GM18873 (cell line): ENCODE results near the gene ACER3.
"Not testable (repeated sequence)": the region's sequence is repeated elsewhere in the genome, so short reads cannot be mapped to it uniquely, and the experiment has no call there.

Source experiments
- ATAC-seq: cut with Tn5 transposase; IDR thresholded peaks from one replicate; pipeline ENCODE4 v1.9.1; 2021; ENCODE audit warnings: mild to moderate bottlenecking, moderate library complexity, moderate number of reproducible peaks; ENCODE audit not compliant: unreplicated experiment, low FRiP score

The ACER3 gene

DNA sequence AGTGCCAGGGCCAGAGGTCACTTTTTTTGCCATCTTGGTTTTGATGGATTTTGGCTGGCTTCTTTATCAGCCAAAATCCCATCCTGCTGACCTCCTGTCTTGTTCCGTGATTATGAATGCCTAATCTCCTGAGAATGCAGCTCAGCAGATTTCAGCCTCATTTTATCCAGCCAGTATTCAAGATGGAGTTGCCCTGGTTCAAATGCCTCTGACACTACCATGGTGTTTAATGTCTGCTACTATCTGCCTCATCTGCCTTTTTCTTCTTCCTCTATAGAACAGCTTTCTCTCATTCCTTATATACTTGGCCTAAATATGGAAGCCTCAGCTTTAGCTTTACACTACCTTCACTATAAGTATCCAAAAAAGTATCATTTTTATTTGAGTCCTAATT, 50.7 kb downstream of the ACER3 start:
- no peak for ATAC-seq

DNA sequence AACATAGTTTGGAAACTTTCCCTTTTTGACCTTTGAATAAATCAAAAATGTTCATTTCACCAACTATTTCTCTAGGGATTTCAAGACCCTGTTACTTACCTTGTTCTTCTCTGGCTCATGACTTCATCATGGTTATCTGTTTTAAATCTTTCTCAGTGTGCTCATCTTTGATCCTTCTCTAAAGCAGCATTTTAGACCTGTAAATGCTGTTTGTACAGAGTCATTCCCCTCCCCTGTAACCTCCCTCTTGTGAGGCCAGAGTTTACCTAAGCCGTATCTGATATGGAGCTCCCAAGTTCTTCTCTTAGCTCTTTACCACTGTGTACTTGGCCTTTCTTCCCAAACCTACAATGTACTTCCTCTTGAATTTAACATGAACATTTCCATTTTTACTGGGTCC, 56.0 kb downstream of the ACER3 start:
- no peak for ATAC-seq

DNA sequence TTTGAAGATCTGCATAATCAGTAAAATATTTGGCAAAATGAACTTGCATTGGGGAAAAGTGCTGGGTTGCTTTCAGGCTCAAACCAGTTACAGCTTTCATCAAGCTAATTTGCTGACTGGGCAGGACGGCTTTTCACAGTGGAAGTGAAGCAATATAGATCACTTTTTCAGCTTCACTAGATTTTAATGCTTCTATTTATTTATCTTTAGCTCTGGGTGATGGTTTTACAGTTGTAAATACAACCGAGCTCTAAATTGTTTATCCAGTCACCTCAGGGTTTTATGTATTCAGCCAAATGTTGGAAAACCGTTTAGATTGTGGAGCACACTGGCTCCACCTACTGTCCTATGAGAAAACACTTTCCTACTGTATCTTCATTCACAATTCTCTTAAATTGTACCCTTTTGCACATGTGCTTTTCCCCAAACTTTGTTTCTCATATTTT, 58.2 kb downstream of the ACER3 start:
- no peak for ATAC-seq

DNA sequence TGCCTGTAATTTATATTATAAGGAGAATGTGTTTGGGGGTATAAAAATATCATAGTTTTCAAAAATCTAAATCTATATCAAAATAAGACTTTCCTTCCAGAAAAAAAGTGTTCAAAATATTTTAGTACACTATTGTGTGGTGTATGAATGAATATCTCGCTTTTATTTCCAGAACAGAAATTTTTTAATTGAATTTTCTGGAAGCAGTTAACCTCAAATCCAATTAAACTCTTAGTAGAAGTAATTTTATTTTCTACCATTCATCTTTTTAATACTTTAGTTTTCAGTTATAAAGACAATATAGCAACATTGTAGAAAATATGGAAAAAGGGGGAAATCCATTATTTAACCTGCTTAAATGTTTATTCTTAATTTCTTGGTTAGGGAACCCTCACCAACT, 58.7 kb downstream of the ACER3 start:
- ATAC-seq, result no peak

DNA sequence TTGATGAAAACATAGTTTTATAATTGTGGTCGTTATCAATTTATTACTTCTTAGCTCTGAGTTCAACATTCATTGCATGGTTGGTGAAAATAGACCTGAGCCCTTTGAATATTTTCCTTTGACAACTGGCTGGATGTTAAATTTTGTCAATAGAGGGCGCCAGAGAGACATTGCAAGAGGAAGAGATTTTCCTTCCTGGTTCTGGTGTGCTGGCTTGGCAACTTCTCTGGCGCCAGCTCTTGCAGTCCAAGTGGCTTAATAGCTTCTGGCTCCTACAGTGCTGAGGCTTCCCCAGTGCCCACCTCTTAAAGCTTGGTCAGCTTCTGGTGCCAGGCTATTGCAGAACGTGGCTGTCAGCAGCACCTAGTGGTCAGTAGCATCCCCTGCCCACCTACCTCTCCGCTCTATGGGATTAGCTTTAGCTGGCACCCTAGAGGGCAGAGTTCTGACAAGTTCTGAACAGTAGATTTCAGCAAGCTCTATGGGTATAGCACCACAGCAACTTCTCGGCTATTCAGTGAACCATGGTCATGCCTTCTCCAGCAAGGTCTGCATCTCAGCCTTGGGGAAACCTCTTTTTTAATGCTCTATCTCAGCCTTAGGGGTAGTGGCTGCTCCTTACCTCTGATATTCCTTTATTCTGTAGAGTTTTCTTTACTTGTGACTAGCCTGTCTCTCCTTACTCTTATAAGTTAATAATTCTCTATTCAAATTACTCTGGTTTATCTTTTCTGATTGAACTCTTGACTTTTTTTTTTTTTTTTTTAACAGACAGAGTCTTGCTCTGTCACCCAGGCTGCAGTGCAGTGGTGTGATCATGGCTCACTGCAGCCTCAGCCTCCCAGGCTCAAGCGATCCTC, 59.4 kb downstream of the ACER3 start:
- no peak for ATAC-seq

DNA sequence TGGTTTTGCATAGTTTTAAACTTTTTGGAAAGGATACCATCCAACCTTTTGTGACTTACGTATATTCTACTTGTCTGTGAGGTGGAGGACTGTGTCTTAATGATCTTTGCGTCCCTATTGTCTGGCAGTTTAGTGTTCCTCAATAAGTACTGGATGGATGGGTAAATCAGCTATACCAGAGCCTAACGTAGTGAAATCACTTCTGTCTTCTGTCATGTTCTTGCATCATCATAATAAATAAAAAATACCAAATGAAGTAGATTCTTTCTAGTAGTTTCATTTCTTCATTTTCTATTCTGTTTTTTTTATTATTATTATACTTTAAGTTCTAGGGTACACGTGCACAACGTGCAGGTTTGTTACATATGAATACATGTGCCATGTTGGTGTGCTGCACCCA, 66.4 kb downstream of the ACER3 start:
- ATAC-seq, result no peak

DNA sequence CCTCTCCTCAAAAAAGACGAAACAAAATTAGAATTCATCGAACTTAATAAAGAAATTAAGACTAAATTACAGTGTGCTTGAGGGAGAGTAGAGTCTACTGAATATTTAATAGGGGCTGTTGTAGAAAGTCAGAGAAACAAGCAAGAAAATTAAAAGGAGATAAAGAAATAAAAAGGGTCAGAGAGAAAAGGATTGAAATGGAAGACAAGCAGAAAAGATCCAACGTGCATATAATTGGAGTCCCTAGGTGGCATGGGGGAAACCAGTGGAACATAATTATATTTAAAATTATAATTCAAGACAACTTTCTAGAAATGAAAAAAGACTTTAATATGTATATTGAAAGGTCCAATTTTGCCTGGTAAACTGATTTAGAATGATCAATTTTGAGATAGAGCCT, 74.3 kb downstream of the ACER3 start:
- no peak for ATAC-seq

DNA sequence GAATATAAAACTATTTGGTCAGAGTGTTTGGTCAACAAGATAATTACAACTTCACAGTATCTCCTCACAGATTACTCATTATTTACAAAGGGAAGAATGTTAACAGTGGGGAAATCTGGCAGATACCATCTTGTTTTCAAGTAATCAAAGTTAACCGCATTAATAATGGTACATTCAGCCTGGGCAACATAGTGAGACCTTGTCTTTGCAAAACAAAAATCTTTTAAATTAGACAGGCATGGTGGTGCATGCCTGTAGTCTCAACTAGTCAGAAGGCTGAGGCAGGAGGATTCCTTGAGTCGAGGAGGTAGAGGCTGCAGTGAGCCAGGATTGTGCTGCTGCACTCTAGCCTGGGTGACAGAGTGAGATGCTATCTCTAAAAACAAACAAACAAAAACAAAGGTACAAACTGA, 78.5 kb downstream of the ACER3 start:
- no peak for ATAC-seq

DNA sequence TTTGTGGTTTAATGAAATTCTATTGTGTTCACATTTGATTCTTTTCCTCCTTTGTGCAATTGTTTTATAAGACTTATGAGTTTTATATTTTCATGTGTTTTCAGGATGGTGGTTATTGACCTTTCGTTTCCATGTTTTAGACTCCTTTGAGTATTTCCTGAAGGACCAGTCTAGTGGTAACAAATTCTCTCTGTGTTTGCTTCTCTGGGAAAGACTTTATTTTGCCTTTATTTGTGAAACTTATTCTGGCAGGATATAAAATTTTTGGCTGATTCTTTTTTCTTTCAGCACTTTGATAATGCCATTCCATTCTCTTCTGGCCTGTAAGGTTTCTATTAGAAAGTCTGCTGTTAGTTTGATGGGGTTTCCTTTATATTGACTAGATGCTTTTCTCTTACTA, 83.5 kb downstream of the ACER3 start:
- ATAC-seq, result no peak

DNA sequence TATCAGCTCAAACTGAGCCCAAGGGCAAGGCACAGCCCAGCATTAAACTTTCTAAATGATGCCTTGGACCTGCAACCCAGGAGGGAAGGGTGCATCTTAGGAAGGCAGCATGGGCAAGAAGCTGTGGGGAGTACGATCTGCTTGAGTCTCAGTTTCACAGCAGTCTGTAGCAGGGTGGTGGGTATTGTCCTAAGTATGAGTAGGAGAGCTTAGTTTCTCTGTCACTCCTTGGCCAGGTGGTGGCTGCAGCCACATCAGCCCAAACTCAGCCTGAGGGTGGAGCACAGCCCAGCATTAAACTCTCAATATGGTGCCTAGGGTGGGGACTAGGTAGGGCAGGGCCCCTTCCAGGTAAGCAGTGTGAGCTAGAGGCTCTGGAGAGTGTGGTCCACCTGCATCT, 85.5 kb downstream of the ACER3 start:
- no peak for ATAC-seq

DNA sequence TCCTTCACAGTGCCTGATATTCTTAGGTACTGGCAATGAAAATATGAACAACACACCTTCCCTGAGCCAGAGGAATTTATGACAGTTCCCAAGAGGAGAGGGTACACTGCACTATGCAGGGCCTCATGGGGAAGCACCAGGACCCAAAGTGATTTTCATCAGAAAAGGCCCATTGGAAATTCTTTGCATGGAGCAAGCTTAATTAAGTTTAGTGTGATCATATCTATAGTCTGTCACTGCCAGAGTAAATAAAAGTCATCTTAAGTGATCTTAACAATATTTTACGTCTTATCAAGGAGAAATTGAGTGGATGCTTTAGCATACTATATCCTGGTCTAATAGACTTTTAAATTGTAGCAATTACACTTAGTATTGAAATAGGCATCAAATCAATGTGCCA, 86.5 kb downstream of the ACER3 start:
- ATAC-seq, result no peak

DNA sequence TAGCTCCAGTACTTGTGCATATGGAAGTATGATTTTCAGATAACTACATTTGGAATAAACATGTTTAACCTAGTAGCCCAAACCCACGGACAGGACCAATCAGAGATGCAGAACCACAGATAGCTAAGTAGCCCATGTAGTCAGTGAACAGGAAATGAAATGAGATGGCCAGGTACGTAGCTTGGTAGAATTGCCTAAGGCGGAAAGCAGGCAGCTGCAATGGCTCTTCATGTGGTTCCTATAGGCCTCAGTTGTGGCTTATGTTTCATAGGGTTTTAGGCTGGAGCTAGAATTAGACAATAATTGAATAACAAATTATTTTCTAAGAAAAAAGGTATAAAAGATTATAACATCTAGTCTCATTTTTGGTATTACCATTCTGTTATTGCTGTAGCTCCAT, 87.1 kb downstream of the ACER3 start:
- ATAC-seq, result no peak

DNA sequence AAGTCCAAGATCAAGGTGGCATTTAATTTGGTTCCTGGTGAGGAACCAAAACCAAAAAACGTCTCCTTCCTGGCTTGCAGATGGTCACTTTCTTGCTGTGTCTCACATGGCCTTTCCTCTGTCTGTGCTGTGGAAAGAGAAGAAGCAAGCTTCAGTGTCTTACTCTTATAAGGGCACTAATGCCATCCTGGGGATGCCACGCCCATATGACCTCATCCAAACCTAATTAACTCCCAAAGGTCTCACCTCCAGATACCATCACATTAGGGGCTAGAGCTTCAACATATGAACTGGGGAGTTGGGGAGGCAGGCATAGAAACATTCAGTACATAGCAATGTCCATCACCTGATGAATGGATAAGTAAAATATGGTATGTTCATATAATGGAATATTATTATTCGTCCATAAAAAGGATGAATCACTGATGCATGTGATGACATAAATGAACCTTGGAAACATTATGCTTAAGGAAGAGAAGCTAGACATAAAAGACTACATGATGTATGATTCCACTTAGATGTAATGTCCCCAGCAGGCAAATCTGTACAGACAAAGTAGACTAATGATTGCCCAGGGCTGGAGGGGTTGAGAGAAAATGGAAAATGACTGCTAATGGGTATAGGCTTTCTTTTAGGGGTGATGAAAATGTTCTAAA, 94.9 kb downstream of the ACER3 start:
- ATAC-seq, result no peak

DNA sequence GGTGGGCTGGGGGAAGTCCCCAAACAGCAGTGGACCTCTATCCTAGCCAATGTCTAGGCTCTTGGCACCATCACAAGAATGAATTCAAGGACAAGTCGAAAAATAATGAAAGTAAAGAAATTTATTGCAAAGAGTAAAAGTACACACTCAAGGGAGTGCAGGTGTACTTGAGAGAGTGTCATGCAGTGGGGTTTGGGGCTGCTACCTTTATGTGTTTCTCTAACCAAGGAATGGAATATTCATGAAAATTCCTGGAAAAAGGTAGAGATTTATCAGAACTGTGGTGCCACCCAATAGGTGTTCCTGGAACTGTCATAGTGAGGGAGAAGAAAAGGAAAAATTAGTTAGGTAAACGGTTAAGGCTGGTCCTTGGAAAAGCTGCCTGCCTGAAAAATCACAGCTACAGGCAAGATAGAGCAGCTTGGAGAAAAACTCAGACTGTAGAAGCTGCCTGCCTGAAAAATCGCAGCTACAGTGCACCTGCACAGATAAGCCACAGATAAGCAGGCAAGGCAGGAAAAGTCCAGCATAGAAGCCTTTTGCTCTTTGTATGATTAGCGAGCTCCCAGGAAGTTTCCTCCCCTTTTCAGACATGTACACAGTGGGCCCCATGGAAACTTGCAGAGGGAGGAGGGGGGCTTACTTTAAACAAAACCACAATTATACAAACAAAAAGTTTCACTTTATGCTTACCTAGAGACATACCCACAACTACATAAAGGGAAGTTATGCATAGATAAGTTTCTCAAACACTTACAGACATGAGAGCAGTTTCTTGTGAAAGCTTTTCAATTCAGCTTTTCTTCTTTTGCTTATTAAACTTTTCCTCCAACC, 102.1 kb downstream of the ACER3 start:
- no peak for ATAC-seq

DNA sequence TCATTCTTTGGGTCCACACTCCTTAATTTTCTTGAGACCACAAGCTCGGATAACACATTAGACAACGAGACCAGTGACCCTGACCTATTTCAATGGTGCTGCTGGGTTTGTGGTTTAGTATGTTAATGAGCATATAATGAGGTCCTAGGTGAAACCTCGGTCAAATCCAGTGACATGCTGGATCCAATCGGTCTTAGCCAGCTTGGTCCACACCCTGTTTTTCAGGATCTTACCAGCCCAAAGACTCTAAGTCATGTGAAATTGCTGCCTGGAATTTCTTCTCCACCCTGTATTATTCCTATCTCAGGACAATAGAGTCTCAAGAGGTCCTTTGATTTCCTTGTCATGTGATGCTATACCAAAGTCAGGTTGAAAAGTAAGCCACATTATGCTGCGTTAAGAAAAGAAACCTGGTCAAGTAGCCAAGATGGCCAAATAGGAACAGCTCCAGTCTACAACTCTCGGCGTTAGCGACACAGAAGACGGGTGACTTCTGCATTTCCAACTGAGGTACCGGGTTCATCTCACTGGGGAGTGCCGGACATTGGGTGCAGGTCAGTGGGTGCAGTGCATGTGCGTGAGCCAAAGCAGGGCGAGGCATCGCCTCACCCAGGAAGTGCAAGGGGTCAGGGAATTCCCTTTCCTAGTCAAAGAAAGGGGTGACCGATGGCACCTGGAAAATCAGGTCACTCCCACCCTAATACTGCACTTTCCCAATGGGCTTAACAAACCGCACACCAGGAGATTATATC, 102.9 kb downstream of the ACER3 start:
- not testable (repeated sequence) for ATAC-seq

DNA sequence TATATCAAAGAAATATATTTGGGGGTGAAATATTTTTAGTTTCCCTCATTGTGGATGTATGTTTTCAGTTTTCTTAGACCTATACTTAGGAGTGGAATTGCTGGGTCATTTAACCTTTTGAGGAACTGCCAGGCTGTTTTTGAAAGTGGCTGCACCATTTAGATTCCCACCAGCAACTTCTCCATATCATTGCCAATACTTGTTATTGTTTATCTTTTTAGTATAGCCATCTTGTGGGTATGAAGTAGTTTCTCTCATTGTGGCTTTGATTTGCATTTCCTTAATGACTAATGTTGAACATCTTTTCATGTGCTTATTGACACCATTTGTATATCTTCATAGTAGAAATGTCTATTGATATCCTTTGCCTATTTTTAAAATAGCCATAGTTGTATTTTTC, 111.3 kb downstream of the ACER3 start:
- no peak for ATAC-seq

DNA sequence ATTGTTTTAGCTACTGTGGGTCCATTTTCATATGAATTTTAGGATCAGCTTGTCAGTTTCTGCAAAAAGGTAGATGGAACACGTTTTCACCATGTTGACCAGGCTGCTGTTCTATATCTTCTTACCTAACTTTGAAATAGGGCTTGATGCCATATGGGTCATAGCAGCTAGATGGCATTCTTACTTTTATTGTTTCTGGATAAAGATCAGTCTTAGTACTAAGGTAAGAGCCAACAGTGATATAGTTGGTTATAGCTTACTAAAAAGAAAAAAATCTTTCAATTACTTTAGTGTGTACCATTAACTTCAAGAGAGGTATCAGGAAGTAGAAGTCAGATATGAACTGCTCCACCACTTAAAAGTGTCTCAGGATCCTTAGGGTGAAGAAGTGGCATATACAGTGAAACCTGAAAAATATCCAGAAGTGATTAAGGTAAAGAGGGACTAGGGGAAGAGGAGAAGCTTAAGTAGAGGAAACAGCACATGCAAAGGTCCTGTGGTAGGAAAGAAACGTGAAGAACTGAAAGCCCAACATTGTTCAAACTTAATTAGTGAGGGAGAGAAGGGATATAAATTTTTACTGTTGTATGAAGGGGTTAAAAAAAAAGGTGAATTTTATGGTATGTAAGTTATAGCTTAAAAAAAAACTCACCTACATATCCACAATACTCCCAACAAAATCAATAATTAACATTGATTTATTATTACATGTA, 113.6 kb downstream of the ACER3 start:
- ATAC-seq, result no peak

DNA sequence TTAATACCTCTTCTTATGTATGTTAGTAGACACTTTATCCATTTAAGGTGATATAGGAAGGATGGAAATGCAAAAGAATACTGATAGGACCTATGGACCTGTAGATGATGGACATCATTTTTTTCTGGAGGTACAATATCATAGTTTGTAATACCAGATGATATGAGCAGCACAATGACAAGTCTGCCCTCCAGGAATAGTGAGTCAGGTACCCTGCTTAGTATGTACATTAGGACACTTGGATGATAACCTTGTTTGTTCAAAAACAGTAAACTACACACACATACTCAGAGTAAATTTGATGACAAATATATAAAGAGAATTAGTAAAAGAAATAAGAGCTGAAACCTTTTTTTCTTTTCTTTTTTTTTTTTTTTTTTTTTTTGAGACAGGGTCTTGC, 114.8 kb downstream of the ACER3 start:
- ATAC-seq, result no peak

DNA sequence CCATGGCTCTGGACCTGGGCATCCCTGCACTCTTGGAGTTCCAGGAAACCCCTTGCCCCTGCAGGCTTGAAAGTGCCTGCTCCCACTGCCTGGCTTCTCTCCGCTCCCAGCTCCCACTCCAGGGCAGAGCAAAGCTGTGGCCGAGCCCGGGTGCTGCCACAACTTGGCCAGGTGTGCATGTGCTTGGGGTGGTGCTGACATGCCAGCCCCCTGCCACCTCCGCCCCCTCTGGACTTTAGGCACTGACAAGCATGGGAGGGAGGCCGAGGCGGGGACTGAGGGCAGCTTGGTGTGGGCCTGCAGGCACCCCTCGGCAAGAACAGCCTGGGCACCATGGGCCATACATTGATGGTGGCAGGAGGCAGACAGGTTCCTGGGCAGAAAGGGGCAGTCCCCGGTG, 117.1 kb downstream of the ACER3 start:
- no peak for ATAC-seq

DNA sequence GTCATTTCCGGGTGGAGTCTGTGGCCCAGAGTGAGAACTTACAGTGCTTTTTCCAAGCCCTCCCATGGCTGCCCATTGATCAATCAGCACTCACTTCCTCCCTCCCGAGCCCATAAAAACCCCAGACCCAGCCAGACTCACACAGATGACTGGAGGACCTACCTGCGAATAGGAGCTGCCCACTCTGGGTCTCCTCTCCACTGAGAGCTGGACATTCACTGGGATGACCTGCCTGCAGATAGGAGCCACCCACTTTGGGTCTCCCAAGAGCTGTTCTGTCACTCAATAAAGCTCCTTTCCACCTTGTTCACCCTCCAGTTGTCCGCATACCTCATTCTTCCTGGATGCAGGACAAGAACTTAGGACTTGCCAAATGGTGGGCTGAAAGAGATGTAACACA, 117.5 kb downstream of the ACER3 start:
- no peak for ATAC-seq
